Neutrophil (primary cell): ENCODE results near the gene QRFP.
A peak's percentile ranks its signal among the peaks of the same experiment; 100 is the strongest.

Source experiments
- H3K27ac ChIP-seq: fragments of 200-600 bp; sonication (generic); 2 replicates; pipeline ENCODE4 v1.5.1; 2016; ENCODE audit warnings: mild to moderate bottlenecking, moderate library complexity
- H3K27me3 ChIP-seq: fragments of 200-600 bp; sonication (generic); 2 replicates; pipeline ENCODE4 v1.6.0; 2016; ENCODE audit warnings: mild to moderate bottlenecking
- H3K36me3 ChIP-seq: fragments of 200-600 bp; sonication (generic); 2 replicates; pipeline ENCODE4 v1.5.1; 2017
- H3K4me1 ChIP-seq, 2 experiments: fragments of 200-600 bp in 1 of 2; sonication (generic) in 1 of 2; 1 replicate in 1 of 2; 2 replicates in 1 of 2; pipeline versions ENCODE4 v1.5.1 to v1.6.1; 2013 to 2016; ENCODE audit warnings: low read depth in 1 of 2, low read length in 1 of 2, mild to moderate bottlenecking in 1 of 2, moderate library complexity in 1 of 2; ENCODE audit not compliant: control insufficient read depth in 1 of 2, insufficient read depth in 1 of 2
- H3K4me3 ChIP-seq, 2 experiments: fragments of 200-600 bp in 1 of 2; sonication (generic) in 1 of 2; 1 replicate in 1 of 2; 2 replicates in 1 of 2; pipeline ENCODE4 v1.5.1; 2013 to 2016; ENCODE audit warnings: low read depth in 1 of 2, low read length in 1 of 2, mild to moderate bottlenecking in 1 of 2, moderate library complexity in 1 of 2
- H3K9me3 ChIP-seq: fragments of 200-600 bp; sonication (generic); 2 replicates; pipeline ENCODE4 v1.5.1; 2016
- CTCF ChIP-seq: fragments of 200-600 bp; sonication (generic); IDR thresholded peaks from 2 replicates; pipeline ENCODE4 v1.5.1; 2016; ENCODE audit warnings: antibody characterized with exemption

The QRFP gene

GRCh38 chr9:130866474-130866965 lies 30.1 kb downstream of the QRFP start:
- TF ChIP-seq CTCF, result peak; percentile 14
- no peak overlapping the region for H3K27ac ChIP-seq
- H3K9me3 ChIP-seq, result no peaks in the 10 kb centered on the region
- no peak overlapping the region for H3K4me3 ChIP-seq
- no peaks in the 10 kb centered on the region for H3K27me3 ChIP-seq
- H3K4me1 ChIP-seq, result no peaks in the 10 kb centered on the region
- H3K36me3 ChIP-seq, result peaks cover 6% of the 10 kb centered on the region

- Histone ChIP-seq H3K9me3 (no peaks in the 10 kb centered on the region), H3K4me1 (no peaks in the 10 kb centered on the region), H3K27me3 (no peaks in the 10 kb centered on the region), H3K27ac (no peak overlapping the region), H3K36me3 (peaks cover 5% of the 10 kb centered on the region), H3K4me3 (no peak overlapping the region)
- TF ChIP-seq CTCF, result no peak
Measured at GRCh38 chr9:130865921-130866320, 30.7 kb downstream of the QRFP start.

GRCh38 chr9:130864541-130864940 lies 32.1 kb downstream of the QRFP start:
- Histone ChIP-seq H3K4me3 (no peak overlapping the region), H3K4me1 (no peaks in the 10 kb centered on the region), H3K9me3 (no peaks in the 10 kb centered on the region), H3K27me3 (no peaks in the 10 kb centered on the region), H3K36me3 (peaks cover 10% of the 10 kb centered on the region), H3K27ac (no peak overlapping the region)
- TF ChIP-seq CTCF, result no peak

- Histone ChIP-seq H3K36me3 (peaks cover 10% of the 10 kb centered on the region), H3K4me1 (no peaks in the 10 kb centered on the region), H3K9me3 (no peaks in the 10 kb centered on the region), H3K4me3 (no peak overlapping the region), H3K27ac (no peak overlapping the region), H3K27me3 (no peaks in the 10 kb centered on the region)
- TF ChIP-seq CTCF, result no peak
Measured at GRCh38 chr9:130862747-130863146, 33.9 kb downstream of the QRFP start.

- no peak overlapping the region for H3K27ac ChIP-seq
- H3K9me3 ChIP-seq, result no peaks in the 10 kb centered on the region
- TF ChIP-seq CTCF, result no peak
- no peak overlapping the region for H3K4me3 ChIP-seq
- H3K27me3 ChIP-seq, result no peaks in the 10 kb centered on the region
- peaks cover 10% of the 10 kb centered on the region for H3K36me3 ChIP-seq
- no peaks in the 10 kb centered on the region for H3K4me1 ChIP-seq
Measured at GRCh38 chr9:130862217-130862616, 34.4 kb downstream of the QRFP start.
